Putamen (tissue), 1 donor: ENCODE data around the gene UBE2M.

Source experiments
- DNase-seq: peaks from one replicate; pipeline ENCODE4 v3.0.0-alpha.2; 2016; ENCODE audit warnings: low spot score

The UBE2M gene

DNA sequence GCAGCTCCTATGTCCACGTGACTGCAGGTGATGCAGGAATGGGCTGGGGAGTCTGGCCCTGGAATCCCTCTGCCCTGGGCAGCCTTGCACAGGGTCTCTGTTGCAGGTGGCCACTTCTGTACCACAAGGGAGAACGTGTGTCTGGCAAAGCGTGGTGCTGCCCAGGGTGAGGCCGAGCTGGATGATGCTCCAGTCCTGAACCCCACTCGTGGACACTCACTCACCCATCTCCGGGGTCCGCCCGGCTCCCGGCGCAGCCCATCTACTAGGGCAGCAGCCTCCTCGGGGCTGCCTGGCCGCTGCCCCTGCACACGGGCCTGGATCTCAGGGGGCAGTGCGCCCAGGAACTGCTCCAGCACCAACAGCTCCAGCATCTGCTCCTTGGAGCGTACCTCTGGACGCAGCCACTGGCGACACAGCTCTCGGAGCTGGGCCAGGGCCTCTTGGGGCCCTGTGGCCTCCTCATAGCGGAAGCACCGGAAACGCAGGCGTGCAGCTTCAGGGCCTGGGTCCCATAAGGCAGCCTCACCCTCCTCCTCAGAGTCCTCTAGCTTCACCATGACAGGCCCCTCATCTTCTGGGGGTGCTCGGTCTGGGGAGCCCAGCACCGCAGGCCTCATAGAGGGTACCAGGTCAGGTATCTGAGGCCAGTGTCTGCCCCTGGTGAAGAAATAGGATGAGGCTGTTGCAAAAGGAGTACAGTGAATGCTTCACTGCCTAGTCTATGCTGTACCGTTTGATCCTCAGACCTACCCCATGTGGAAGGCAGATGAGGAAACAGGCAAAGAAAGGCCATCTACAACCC, 12.6 kb upstream of the UBE2M start:
- no peak for DNase-seq

GRCh38 chr19:58569943-58570670, 11.7 kb upstream of the UBE2M start:
- no peak for DNase-seq

- no peak for DNase-seq
Observed at GRCh38 chr19:58569191-58569942, 11.0 kb upstream of the UBE2M start.

DNA sequence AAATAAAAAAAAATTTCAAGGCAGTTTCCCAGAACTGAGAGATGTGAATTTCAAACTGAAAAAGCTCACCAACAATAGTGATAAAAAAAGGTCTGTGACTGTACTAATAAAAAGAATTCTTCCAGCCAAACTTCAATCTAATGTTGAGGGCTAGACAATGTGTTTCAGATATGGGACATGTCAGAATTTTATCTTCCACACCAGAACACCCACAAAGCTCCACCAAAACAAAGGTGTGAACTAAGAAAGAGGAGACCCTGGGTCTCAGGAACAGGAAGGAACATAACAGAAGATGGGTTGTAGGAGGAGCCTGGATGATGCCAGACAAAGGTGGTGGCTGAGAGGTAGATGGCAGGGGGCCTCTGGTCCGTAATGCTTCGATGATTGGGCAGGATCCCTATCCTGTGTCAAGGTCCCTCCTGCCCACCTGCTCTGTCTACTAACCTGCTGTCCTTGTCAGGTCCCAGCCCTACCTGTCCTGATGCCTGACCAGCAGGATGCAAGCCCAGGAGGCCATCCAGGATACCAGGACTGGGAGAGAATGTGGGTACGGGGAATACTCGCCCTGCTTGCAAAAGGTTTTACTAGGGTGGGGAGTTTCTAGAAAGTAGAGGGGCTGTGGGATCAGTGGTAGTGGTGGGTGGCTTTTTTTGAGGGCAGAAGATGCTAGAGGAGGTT, 10.2 kb upstream of the UBE2M start:
- no peak for DNase-seq

- no peak for DNase-seq
Observed at GRCh38 chr19:58566989-58567388, 8.6 kb upstream of the UBE2M start.

DNA sequence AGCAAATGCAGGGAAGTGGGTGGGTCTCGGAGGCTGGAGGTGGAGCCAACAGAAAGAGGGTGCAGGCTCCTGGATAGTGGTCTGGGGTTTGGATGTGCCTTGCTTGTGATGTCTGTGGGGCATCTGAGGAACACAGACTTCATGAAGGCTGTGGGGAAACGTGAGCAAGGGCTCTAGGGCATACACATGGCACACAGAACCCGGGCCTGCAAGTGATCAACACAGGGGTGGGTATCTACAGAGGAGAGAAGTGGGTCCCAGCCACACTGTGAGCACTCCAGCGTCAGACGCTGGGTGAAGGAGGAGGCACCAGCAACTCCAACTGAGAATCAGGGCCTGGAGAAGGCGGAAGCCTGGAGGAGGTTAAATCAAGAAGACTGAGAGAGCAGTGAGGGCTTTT, 5.4 kb upstream of the UBE2M start:
- no peak for DNase-seq

- no peak for DNase-seq
Observed at GRCh38 chr19:58563034-58563573, 4.7 kb upstream of the UBE2M start.

- DNase-seq: no peak
Observed at GRCh38 chr19:58562122-58563033, 4.0 kb upstream of the UBE2M start.

- DNase-seq: no peak
Observed at GRCh38 chr19:58561373-58562121, 3.1 kb upstream of the UBE2M start.

GRCh38 chr19:58560921-58561320, 2.5 kb upstream of the UBE2M start:
- no peak for DNase-seq

GRCh38 chr19:58560007-58560887, 1.8 kb upstream of the UBE2M start:
- no peak for DNase-seq

- DNase-seq: peak; percentile 90
Observed at GRCh38 chr19:58559275-58560006, 1.0 kb upstream of the UBE2M start.

- DNase-seq: peak; percentile 98
Observed at GRCh38 chr19:58558623-58559274, 338 bp upstream of the UBE2M start.

GRCh38 chr19:58557221-58558065, 968 bp downstream of the UBE2M start:
- DNase-seq: no peak

- no peak for DNase-seq
Observed at GRCh38 chr19:58556622-58557220, 1.7 kb downstream of the UBE2M start.

DNA sequence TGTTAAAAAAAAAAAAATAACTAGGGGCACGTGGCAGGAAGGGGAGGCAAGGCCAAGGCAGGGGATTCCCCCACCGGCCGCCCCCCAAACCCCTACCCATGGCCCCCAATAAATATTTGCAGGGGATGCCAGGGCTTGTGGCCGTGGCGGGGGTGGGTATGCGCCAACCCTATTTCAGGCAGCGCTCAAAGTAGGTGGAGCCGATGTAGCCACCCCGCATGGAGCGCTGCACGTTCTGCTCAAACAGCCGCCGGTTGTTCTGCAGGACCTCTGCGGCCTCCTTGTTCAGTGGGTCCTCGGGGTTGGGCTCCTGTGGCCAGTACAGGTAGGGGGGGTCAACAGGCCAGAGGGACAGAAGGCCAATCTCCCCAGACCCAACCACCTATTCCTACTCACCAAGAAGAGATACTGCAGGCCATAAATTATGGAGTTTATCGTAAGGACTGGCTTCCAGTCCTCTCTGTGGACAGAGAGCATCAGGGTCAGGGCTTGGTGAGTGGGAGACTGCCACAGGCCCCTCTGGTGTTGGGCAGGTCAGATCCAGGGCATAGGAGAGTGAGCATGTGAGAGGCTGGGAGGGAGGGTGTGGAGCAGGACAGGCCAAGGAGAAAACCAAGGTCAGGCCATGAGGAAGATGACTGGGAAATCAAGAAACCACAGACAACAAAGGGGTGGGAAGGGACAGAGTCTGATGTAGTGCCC, 2.3 kb downstream of the UBE2M start:
- DNase-seq: no peak
